GM12864 (cell line): ENCODE measurements around the gene PRDX1.
"Not testable (repeated sequence)": the region's sequence is repeated elsewhere in the genome, so short reads cannot be mapped to it uniquely, and the experiment has no call there.

Experiments used
- DNase-seq: peaks from one replicate; pipeline ENCODE4 v3.0.0-alpha.2; 2011; ENCODE audit warnings: low read depth
- H3K4me3 ChIP-seq: 2 replicates; pipeline ENCODE4 v1.5.1; 2011; ENCODE audit warnings: mild to moderate bottlenecking, low read depth, low read length, control low read depth
- CTCF ChIP-seq: IDR thresholded peaks from 2 replicates; pipeline ENCODE4 v1.5.1; 2011; ENCODE audit warnings: low read depth, mild to moderate bottlenecking, moderate library complexity, low read length, control low read depth, inconsistent platforms; ENCODE audit errors: missing control alignments

Gene PRDX1

DNA sequence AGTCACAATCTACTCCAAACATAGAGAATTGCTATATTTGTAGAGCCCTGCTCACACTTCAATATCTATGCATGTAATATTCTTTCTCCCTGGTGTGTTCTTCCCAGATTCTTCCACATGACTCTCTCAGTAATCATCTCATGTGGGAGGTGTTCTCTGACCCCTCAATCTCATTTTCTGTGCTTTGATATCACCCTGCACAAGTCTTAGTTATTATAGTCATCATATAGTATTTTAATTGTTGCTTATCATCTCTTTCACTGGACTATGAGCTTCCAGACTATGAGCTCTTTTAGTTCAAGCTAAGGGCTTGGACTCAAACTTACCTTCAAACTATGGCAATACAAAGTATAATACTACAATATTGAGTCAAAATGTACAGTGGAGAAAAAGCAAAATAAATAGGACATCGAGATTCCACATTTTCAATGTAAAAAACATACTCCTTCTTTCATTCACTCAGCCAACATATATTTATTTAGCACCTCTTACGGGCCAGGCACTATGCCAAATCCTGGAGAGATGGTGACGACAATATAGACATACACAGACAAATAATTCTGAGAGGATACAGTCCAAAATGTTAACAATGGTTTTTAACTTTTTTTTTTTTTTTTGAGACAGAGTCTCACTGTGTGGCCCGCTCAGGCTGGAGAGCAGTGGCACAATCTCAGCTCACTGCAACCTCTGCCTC is 43.4 kb downstream of the PRDX1 start:
- no peak overlapping the region for H3K4me3 ChIP-seq
- TF ChIP-seq CTCF, result no peak
- DNase-seq, result no peak

- no peak overlapping the region for H3K4me3 ChIP-seq
- no peak for DNase-seq
- no peak for TF ChIP-seq CTCF
Observed at GRCh38 chr1:45477646-45478045, 44.0 kb downstream of the PRDX1 start.

DNA sequence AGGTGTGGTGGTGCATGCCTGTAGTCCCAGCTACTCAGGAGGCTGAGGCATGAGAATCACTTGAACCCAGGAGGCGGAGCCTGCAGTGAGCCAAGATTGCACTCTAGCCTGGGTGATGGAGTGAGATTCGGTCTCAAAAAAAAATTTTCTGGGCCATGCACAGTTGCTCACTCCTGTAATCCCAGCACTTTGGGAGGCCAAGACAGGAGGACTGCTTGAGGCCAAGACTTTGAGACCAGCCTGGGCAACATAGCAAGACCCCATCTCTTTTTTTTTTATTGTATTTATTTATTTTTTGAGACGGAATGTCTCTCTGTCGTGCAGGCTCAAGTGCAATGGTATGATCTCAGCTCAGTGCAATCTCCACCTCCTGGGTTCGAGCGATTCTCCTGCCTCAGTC is 47.5 kb downstream of the PRDX1 start:
- DNase-seq, result not testable (repeated sequence)

DNA sequence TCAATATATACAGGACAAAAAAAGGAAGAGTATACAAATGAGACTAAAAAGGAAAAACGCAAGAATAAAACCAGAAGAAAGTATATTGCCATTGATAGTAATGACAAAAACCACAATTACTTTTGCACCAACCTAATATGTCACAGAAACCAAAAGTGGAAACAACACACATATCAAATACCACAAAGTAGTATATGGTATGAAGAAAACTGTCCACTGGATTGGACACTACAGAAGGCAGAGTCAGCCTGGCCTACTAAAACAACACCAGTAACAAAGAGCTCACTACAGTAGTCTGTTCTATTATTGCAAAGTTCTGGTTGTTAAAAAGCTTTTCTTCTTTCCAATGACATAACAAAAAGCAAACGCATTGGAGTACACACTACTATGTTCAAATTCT is 48.4 kb downstream of the PRDX1 start:
- DNase-seq, result no peak
- TF ChIP-seq CTCF, result no peak
- H3K4me3 ChIP-seq, result no peak overlapping the region

More for the DNA sequence above, 47.5 kb downstream of the PRDX1 start:
- H3K4me3 ChIP-seq, result not testable (repeated sequence)

DNA sequence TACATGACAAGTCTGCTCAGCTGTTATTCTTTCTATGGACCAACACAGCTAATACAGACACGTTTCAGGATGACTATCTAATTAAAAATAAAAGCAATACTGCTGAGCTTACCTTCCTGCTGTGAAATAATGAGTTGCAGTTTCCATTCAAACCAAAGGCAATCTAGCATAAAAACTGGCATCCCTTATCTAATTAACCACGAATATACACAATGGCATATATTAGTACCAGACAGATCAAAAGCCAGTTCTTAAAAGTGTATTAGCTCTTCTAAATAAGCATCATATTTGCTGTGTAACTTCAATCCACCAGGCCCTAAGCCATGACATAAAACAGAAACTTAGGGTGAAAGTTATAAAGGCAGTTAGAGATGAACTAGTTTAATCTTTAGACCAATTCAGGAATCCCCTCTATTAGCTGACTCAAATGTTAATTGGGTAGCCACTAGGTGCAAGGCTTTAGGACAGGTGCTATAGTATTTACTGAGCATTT is 51.3 kb downstream of the PRDX1 start:
- no peak overlapping the region for H3K4me3 ChIP-seq

DNA sequence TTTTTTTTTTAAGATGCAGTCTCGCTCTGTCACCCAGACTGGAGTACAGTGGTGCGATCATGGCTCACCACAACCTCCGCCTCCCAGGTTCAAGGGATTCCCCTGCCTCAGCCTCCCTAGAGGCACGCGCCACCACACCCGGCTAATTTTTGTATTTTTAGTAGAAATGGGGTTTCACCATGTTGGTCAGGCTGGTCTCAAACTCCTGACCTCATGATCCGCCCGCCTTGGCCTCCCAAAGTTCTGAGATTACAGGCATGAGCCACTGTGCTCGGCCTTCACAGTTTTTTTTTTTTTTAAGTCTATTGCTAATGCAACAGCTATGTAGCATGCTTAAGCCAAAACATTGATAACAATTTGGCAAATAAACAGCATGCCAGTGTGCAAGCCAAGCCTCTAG is 54.3 kb downstream of the PRDX1 start:
- H3K4me3 ChIP-seq, DNase-seq: not testable (repeated sequence)

More for the DNA sequence above, 51.3 kb downstream of the PRDX1 start:
- no peak for TF ChIP-seq CTCF
- no peak for DNase-seq

- no peak for DNase-seq
- no peak for TF ChIP-seq CTCF
- H3K4me3 ChIP-seq, result no peak overlapping the region
Observed at GRCh38 chr1:45465277-45465676, 56.4 kb downstream of the PRDX1 start.
